ENCODE measurements around the gene UBE2QL1. TPM values are rescaled to one million over a fixed set of nuclear protein-coding genes. Genes with fewer than 3 reads are reported as not detected.

UBE2QL1 gene
- total RNA-seq (not detected), polyA plus RNA-seq (not detected), total RNA-seq (0 to 1.1 (median 0.12) reads per million in 6 experiments)

- Mint-ChIP-seq H3K9me3 (peaks cover 0 to 9% (median 0%) of the 10 kb centered on the region in 9 donors), H3K27me3 (peaks cover 23 to 49% (median 43%) of the 10 kb centered on the region in 5 donors), H3K36me3 (no peaks in the 10 kb centered on the region), H3K4me1 (peaks cover 8 to 16% (median 13%) of the 10 kb centered on the region in 4 donors), H3K27ac (peak within 1 kb of the TSS in 1 of 10 donors; percentile 66), H3K4me3 (peak within 1 kb of the TSS in 9 of 10 donors; percentile 69 to 88 (median 82))
- DNase-seq (peak in 2 of 10 donors; percentile 20 to 21), ATAC-seq (peak; percentile 53 to 57)
- POLR2A ChIA-PET: no interaction called here
These were observed at the start of gene UBE2QL1 for GRCh38 chr5:6448622-6449464. Gene UBE2QL1, plus strand, starts transcription at chr5:6448859. Its CDS starts 35 bp downstream, at chr5:6448894.

DNA sequence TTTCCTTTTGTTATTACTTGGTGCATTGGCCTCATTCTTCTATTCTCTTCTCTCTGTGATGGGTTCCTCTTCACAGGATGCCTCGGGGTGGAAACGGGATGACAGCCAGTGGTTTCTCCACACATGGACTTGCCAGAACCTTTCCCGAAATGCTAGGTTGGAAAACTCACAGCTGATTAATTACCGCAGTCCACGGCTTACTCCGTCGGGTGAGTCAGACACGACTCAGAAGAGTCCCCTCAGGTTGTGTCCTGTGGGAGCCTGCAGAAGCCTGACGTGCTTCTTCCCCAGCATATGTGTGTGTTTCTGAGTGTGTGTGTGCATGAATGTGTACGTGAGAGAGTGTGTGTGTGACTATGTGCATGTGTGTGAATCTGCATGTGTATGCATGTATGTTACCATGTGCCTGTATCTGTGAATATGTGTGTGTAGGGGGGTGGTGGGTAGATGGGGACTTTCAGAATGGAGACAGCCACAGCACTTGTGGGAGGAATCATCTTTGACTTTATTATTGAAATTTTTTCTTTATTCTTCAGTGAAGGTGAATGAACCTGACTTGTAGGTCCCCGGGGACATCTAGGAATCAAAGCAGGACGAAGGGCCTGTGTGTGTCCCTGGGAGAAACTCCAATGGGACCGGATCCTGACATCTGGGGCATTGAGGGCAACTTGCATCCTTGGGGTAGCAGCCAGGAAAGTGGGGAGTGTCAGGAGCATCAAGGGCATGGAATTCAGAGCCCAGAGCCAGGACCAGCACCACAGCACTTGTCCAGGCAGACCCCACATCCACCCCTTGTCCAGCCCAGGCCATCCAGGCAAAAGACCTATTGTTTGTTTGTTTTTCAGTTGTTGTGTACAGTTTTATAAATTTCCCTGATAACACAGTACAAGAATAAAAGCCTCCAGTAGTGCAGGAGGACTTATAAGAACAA is 48.4 kb upstream of the UBE2QL1 start:
- H3K4me3 Mint-ChIP-seq: no peak overlapping the region
- H3K4me1 Mint-ChIP-seq: peaks cover 0 to 5% (median 0%) of the 10 kb centered on the region in 4 donors
- ATAC-seq: no peak
- POLR2A ChIA-PET: no interaction called here
- DNase-seq: no peak
- H3K9me3 Mint-ChIP-seq: no peaks in the 10 kb centered on the region
- peaks cover 7 to 30% (median 13%) of the 10 kb centered on the region in 5 donors for H3K27me3 Mint-ChIP-seq
- no peak overlapping the region for H3K27ac Mint-ChIP-seq
- no peaks in the 10 kb centered on the region for H3K36me3 Mint-ChIP-seq

DNA sequence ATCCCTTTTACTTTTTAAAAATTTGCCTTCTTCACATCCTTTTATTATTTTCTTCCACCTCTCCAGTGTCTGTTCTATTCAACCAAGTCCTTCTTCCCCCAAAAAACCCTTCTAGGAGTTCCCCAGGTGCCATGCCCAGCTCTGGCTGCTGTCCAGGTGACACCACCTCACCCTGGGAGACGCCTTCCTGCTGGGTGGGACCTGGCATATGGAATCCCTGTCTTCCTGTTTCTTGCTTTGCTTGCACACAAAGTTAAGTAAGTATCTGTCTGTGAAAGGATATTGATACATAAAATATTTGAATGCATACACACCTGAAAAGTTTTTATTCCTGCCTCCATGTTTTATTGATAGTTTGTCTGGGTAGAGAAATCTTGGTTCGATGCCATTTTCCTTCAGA is 47.2 kb upstream of the UBE2QL1 start:
- POLR2A ChIA-PET: no interaction called here
- no peak for ATAC-seq
- Mint-ChIP-seq H3K27me3 (peaks cover 5 to 23% (median 13%) of the 10 kb centered on the region in 5 donors), H3K27ac (no peak overlapping the region), H3K36me3 (no peaks in the 10 kb centered on the region), H3K4me3 (no peak overlapping the region), H3K4me1 (peaks cover 0 to 1% (median 0%) of the 10 kb centered on the region in 4 donors), H3K9me3 (no peaks in the 10 kb centered on the region)
- no peak for DNase-seq

GRCh38 chr5:6402939-6403338 is 45.7 kb upstream of the UBE2QL1 start:
- no peaks in the 10 kb centered on the region for H3K36me3 Mint-ChIP-seq
- no peak for ATAC-seq
- POLR2A ChIA-PET: no interaction called here

DNA sequence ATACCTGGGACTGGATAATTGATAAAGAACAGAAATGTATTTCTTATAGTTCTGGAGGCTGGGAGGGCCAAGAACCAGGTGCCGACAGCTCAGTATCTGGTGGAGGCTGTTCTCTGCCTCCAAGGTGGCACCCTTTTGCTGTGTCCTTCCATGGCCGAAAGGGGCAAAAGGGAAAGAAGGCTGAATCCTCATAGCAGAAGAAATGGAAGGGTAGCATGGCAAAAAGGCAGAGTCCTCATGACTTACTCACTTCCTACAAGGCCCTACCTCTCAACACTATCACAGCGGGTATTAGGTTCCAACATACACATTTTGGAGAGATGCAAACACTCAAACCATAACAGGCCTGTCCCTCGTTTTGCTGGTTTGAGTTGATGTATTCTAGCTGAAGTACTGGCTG is 45.2 kb upstream of the UBE2QL1 start:
- DNase-seq: no peak
- Mint-ChIP-seq H3K27ac (no peak overlapping the region), H3K4me1 (no peaks in the 10 kb centered on the region), H3K36me3 (no peaks in the 10 kb centered on the region), H3K27me3 (peaks cover 6 to 30% (median 24%) of the 10 kb centered on the region in 5 donors), H3K4me3 (no peak overlapping the region), H3K9me3 (no peaks in the 10 kb centered on the region)
- POLR2A ChIA-PET: interaction anchor here (0.6 kb wide), 1 partner anchor 109 kb away, joined by 3 read pairs; no protein-coding TSS in a partner anchor
- ATAC-seq: no peak

More at GRCh38 chr5:6402939-6403338, 45.7 kb upstream of the UBE2QL1 start:
- H3K4me3 Mint-ChIP-seq: no peak overlapping the region
- no peaks in the 10 kb centered on the region for H3K4me1 Mint-ChIP-seq
- H3K9me3 Mint-ChIP-seq: no peaks in the 10 kb centered on the region
- peaks cover 6 to 27% (median 22%) of the 10 kb centered on the region in 5 donors for H3K27me3 Mint-ChIP-seq
- no peak overlapping the region for H3K27ac Mint-ChIP-seq
- no peak for DNase-seq

DNA sequence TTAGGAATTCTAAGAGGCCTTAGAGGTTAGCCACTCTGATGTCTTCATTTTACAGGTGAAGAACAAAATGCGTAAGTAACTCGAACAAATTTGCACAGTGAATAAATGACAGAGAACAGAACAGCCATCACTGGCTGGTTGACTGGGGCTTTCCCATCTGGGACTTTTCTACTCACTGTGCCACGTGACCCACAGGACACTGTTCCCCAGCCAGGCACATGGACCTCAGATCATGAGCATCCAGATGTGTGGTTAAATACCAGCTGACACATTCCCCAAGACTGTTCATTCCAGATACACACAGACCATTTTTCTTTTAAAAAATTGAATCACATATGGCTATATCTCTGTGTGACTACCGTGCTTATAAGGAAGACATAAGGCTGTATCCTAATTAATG is 44.5 kb upstream of the UBE2QL1 start:
- Mint-ChIP-seq H3K4me3 (no peak overlapping the region), H3K4me1 (no peaks in the 10 kb centered on the region), H3K27me3 (peaks cover 6 to 37% (median 27%) of the 10 kb centered on the region in 5 donors), H3K36me3 (no peaks in the 10 kb centered on the region), H3K9me3 (no peaks in the 10 kb centered on the region), H3K27ac (no peak overlapping the region)
- no peak for DNase-seq
- POLR2A ChIA-PET: no interaction called here
- ATAC-seq: no peak

DNA sequence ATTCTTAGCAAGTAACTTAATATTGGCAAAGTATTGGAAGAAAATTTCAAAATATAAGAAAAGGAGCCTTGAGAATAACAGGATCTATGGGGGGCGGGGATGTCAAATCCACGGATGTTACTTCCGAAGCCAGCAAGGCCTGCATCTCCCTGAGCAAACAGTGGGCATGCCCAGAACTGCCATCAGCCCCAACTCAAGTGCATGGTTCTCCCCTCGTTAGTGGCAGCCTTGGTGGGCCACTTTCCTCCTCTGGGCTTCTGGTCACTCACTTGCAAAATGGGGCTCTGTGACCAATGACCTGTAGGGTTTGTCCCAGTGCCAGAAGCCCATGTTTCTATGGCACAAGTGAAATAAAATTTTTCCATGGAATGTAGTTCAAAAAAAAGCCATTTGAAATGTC is 43.1 kb upstream of the UBE2QL1 start:
- Mint-ChIP-seq H3K9me3 (no peaks in the 10 kb centered on the region), H3K4me1 (no peaks in the 10 kb centered on the region), H3K36me3 (no peaks in the 10 kb centered on the region), H3K27ac (no peak overlapping the region), H3K4me3 (no peak overlapping the region), H3K27me3 (peaks cover 7 to 42% (median 22%) of the 10 kb centered on the region in 5 donors)
- ATAC-seq (no peak), DNase-seq (no peak)
- POLR2A ChIA-PET: no interaction called here

DNA sequence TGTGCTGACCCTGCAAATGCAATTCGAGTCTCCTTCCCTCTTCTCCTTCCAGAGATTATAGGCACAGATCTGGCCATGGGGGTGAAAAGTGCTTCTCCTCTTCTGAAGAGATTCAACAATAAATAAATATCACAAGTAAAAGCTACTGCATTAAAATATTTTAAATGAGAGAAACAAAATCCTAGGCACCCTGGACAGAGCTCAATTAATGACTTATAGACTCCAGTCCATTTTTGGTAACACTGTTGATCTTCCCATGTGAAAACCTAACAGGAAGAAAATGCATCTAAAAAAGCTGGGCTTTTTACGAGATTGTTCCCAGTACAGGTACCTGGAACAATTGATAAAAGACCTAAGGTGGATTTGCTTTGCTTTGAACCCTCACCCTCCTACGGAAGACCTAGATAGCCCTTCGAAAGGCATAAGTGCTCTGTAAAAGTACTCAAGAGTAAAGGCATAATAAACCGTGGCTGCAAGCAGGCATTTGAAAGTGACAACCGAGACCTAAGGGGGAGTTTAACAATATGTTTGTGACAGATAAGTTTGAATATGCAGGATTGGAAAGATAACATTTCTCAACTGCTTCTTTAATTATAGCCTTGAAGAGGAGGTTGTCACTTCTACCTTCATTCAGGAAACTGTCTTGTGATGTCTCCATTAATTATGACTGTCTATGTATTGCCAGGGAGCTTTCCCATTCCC is 41.0 kb upstream of the UBE2QL1 start:
- H3K36me3 Mint-ChIP-seq: no peaks in the 10 kb centered on the region
- no peak overlapping the region for H3K27ac Mint-ChIP-seq
- ATAC-seq (no peak), DNase-seq (no peak)
- no peaks in the 10 kb centered on the region for H3K4me1 Mint-ChIP-seq
- peaks cover 7 to 29% (median 18%) of the 10 kb centered on the region in 5 donors for H3K27me3 Mint-ChIP-seq
- H3K9me3 Mint-ChIP-seq: no peaks in the 10 kb centered on the region
- H3K4me3 Mint-ChIP-seq: no peak overlapping the region
- POLR2A ChIA-PET: no interaction called here

DNA sequence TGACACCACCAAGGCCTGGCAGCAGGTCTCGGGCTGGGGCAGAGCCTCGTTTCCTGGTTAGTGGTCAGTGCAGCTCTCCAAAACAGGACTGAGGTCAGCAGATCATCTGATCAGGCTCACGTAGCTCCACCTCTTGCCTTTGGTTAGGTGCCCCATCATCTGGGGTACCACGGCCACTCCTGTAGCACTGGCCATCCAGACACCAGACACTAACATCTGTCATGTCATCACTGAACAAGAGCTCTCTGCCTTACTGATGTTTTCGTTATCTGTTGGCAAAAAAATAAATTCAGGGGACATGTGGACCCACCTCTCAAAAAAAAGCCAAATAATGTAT is 40.4 kb upstream of the UBE2QL1 start:
- Mint-ChIP-seq H3K36me3 (no peaks in the 10 kb centered on the region), H3K27ac (no peak overlapping the region), H3K27me3 (peaks cover 7 to 29% (median 17%) of the 10 kb centered on the region in 5 donors), H3K4me3 (no peak overlapping the region), H3K9me3 (no peaks in the 10 kb centered on the region), H3K4me1 (no peaks in the 10 kb centered on the region)
- no peak for DNase-seq
- POLR2A ChIA-PET: no interaction called here
- ATAC-seq: no peak

GRCh38 chr5:6408627-6409446 is 39.8 kb upstream of the UBE2QL1 start:
- H3K36me3 Mint-ChIP-seq: no peaks in the 10 kb centered on the region
- POLR2A ChIA-PET: no interaction called here
- no peak for DNase-seq
- ATAC-seq: no peak
- peak overlapping the region in 1 of 10 donors; percentile 59 for H3K27ac Mint-ChIP-seq
- H3K4me1 Mint-ChIP-seq: no peaks in the 10 kb centered on the region
- no peak overlapping the region for H3K4me3 Mint-ChIP-seq
- no peaks in the 10 kb centered on the region for H3K9me3 Mint-ChIP-seq
- peaks cover 7 to 29% (median 17%) of the 10 kb centered on the region in 5 donors for H3K27me3 Mint-ChIP-seq

- Mint-ChIP-seq H3K9me3 (no peaks in the 10 kb centered on the region), H3K4me1 (no peaks in the 10 kb centered on the region), H3K4me3 (no peak overlapping the region), H3K27ac (no peak overlapping the region), H3K27me3 (peaks cover 6 to 29% (median 17%) of the 10 kb centered on the region in 5 donors), H3K36me3 (no peaks in the 10 kb centered on the region)
- POLR2A ChIA-PET: no interaction called here
- DNase-seq: no peak
- no peak for ATAC-seq
These were observed 38.2 kb upstream of the UBE2QL1 start for GRCh38 chr5:6410421-6410820.

- ATAC-seq (no peak), DNase-seq (no peak)
- H3K4me1 Mint-ChIP-seq: no peaks in the 10 kb centered on the region
- POLR2A ChIA-PET: no interaction called here
- no peaks in the 10 kb centered on the region for H3K9me3 Mint-ChIP-seq
- H3K36me3 Mint-ChIP-seq: no peaks in the 10 kb centered on the region
- no peak overlapping the region for H3K27ac Mint-ChIP-seq
- H3K4me3 Mint-ChIP-seq: no peak overlapping the region
- peaks cover 6 to 29% (median 17%) of the 10 kb centered on the region in 5 donors for H3K27me3 Mint-ChIP-seq
These were observed 37.5 kb upstream of the UBE2QL1 start for GRCh38 chr5:6411141-6411540.
